Measurements from ENCODE around the gene CEMP1.
"Not testable (repeated sequence)": the region's sequence is repeated elsewhere in the genome, so short reads cannot be mapped to it uniquely, and the experiment has no call there.

CEMP1 gene

GRCh38 chr16:2531371-2531695 is at the start of gene CEMP1:
TSS of gene CEMP1 (minus strand) at chr16:2531408. CDS start at chr16:2531073, 335 bp downstream.
- FAIRE-seq: no peak

GRCh38 chr16:2580818-2581217 is 49.6 kb upstream of the CEMP1 start:
- not testable (repeated sequence) for FAIRE-seq

GRCh38 chr16:2580143-2580542 is 48.9 kb upstream of the CEMP1 start:
- not testable (repeated sequence) for FAIRE-seq

- not testable (repeated sequence) for FAIRE-seq
Observed at GRCh38 chr16:2578905-2579304, 47.7 kb upstream of the CEMP1 start.

- FAIRE-seq: not testable (repeated sequence)
Observed at GRCh38 chr16:2577044-2577443, 45.8 kb upstream of the CEMP1 start.

- FAIRE-seq: not testable (repeated sequence)
Observed at GRCh38 chr16:2575839-2576238, 44.6 kb upstream of the CEMP1 start.

GRCh38 chr16:2572704-2573103 is 41.5 kb upstream of the CEMP1 start:
- not testable (repeated sequence) for FAIRE-seq

- FAIRE-seq: not testable (repeated sequence)
Observed at GRCh38 chr16:2568573-2568972, 37.4 kb upstream of the CEMP1 start.

GRCh38 chr16:2567506-2567905 is 36.3 kb upstream of the CEMP1 start:
- FAIRE-seq: not testable (repeated sequence)

GRCh38 chr16:2560798-2561133 is 29.6 kb upstream of the CEMP1 start:
- not testable (repeated sequence) for FAIRE-seq

GRCh38 chr16:2560131-2560797 is 29.1 kb upstream of the CEMP1 start:
- not testable (repeated sequence) for FAIRE-seq

- FAIRE-seq: not testable (repeated sequence)
Observed at GRCh38 chr16:2557150-2557549, 25.9 kb upstream of the CEMP1 start.

GRCh38 chr16:2554709-2555425 is 23.7 kb upstream of the CEMP1 start:
- FAIRE-seq: not testable (repeated sequence)

GRCh38 chr16:2551420-2551889 is 20.2 kb upstream of the CEMP1 start:
- FAIRE-seq: not testable (repeated sequence)

GRCh38 chr16:2550283-2550878 is 19.2 kb upstream of the CEMP1 start:
- not testable (repeated sequence) for FAIRE-seq

- FAIRE-seq: not testable (repeated sequence)
Observed at GRCh38 chr16:2543771-2544170, 12.6 kb upstream of the CEMP1 start.

- FAIRE-seq: not testable (repeated sequence)
Observed at GRCh38 chr16:2541409-2541808, 10.2 kb upstream of the CEMP1 start.

GRCh38 chr16:2540912-2541311 is 9.7 kb upstream of the CEMP1 start:
- not testable (repeated sequence) for FAIRE-seq

- not testable (repeated sequence) for FAIRE-seq
Observed at GRCh38 chr16:2539845-2540458, 8.7 kb upstream of the CEMP1 start.

GRCh38 chr16:2539192-2539844 is 8.1 kb upstream of the CEMP1 start:
- not testable (repeated sequence) for FAIRE-seq

GRCh38 chr16:2537451-2538379 is 6.5 kb upstream of the CEMP1 start, which contains the start of gene PDPK1:
TSS of gene PDPK1 (plus strand) at chr16:2538021. CDS start at chr16:2538113, 92 bp downstream.
- FAIRE-seq: no peak
